Nephron progenitor cell (in vitro differentiated cells): Measurements from ENCODE around the gene CH25H.

Experiments used
- DNase-seq: peaks from one replicate; pipeline ENCODE4 v3.0.0; 2021
- H3K27ac Mint-ChIP-seq: 2 replicates; pipeline ENCODE4 v1.8.0; 2021; ENCODE audit warnings: mild to moderate bottlenecking, moderate library complexity, mixed read lengths
- H3K27me3 Mint-ChIP-seq: 2 replicates; pipeline ENCODE4 v1.8.0; 2021; ENCODE audit warnings: mild to moderate bottlenecking, low read depth, mixed read lengths; ENCODE audit not compliant: poor library complexity
- H3K36me3 Mint-ChIP-seq: 2 replicates; pipeline ENCODE4 v1.8.0; 2021; ENCODE audit warnings: low read depth, mixed read lengths
- H3K4me1 Mint-ChIP-seq: 2 replicates; pipeline ENCODE4 v1.8.0; 2021; ENCODE audit warnings: mixed read lengths
- H3K4me3 Mint-ChIP-seq: 2 replicates; pipeline ENCODE4 v1.8.0; 2021; ENCODE audit warnings: mild to moderate bottlenecking, moderate library complexity, mixed read lengths
- H3K9me3 Mint-ChIP-seq: 2 replicates; pipeline ENCODE4 v1.8.0; 2021; ENCODE audit warnings: mild to moderate bottlenecking, moderate library complexity, mixed read lengths
- CTCF ChIP-seq: fragments of 200-600 bp; sonication (generic); IDR thresholded peaks from 2 replicates; pipeline ENCODE4 v1.5.0; 2021; ENCODE audit warnings: antibody characterized with exemption

The CH25H gene

GRCh38 chr10:89167915-89168314 lies 39.2 kb downstream of the CH25H start:
- H3K27ac Mint-ChIP-seq: no peak overlapping the region
- H3K36me3 Mint-ChIP-seq: no peaks in the 10 kb centered on the region
- no peaks in the 10 kb centered on the region for H3K9me3 Mint-ChIP-seq
- no peak for DNase-seq
- peaks cover 18% of the 10 kb centered on the region for H3K27me3 Mint-ChIP-seq
- no peak overlapping the region for H3K4me3 Mint-ChIP-seq
- TF ChIP-seq CTCF: no peak
- no peaks in the 10 kb centered on the region for H3K4me1 Mint-ChIP-seq

- Mint-ChIP-seq H3K4me1 (no peaks in the 10 kb centered on the region), H3K27ac (no peak overlapping the region)
- TF ChIP-seq CTCF: no peak
Observed at GRCh38 chr10:89165923-89166322, 41.2 kb downstream of the CH25H start.

DNA sequence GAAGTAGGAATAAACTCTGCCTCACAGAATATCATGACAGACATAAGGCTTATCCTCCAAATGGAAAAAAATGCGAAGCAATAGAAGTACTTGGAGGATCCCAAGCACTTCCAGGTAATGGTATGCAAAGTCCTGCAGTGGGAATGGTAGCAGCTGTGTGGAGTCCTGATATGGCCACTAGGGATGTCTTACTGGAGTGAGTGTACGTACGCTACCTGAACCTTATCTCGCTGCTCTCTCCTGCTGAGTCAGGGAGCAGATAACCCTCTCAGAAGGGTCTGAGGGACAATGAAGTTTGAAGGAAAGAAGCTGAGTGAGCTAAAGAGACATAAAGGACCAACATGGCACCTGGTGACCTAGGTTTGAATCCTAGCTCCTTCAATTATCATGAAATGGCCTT lies 42.2 kb downstream of the CH25H start:
- no peaks in the 10 kb centered on the region for H3K9me3 Mint-ChIP-seq
- peaks cover 18% of the 10 kb centered on the region for H3K27me3 Mint-ChIP-seq
- no peak for DNase-seq

More at GRCh38 chr10:89165923-89166322, 41.2 kb downstream of the CH25H start:
- no peak for DNase-seq
- Mint-ChIP-seq H3K36me3 (no peaks in the 10 kb centered on the region), H3K9me3 (no peaks in the 10 kb centered on the region), H3K27me3 (peaks cover 18% of the 10 kb centered on the region), H3K4me3 (no peak overlapping the region)

GRCh38 chr10:89164080-89164479 lies 43.0 kb downstream of the CH25H start:
- H3K4me1 Mint-ChIP-seq: no peaks in the 10 kb centered on the region
- no peaks in the 10 kb centered on the region for H3K36me3 Mint-ChIP-seq
- no peak for DNase-seq
- peaks cover 18% of the 10 kb centered on the region for H3K27me3 Mint-ChIP-seq
- H3K27ac Mint-ChIP-seq: no peak overlapping the region
- H3K4me3 Mint-ChIP-seq: no peak overlapping the region
- no peaks in the 10 kb centered on the region for H3K9me3 Mint-ChIP-seq
- TF ChIP-seq CTCF: no peak

More for the DNA sequence above, 42.2 kb downstream of the CH25H start:
- Mint-ChIP-seq H3K27ac (no peak overlapping the region), H3K36me3 (no peaks in the 10 kb centered on the region), H3K4me1 (no peaks in the 10 kb centered on the region), H3K4me3 (no peak overlapping the region)
- TF ChIP-seq CTCF: no peak

DNA sequence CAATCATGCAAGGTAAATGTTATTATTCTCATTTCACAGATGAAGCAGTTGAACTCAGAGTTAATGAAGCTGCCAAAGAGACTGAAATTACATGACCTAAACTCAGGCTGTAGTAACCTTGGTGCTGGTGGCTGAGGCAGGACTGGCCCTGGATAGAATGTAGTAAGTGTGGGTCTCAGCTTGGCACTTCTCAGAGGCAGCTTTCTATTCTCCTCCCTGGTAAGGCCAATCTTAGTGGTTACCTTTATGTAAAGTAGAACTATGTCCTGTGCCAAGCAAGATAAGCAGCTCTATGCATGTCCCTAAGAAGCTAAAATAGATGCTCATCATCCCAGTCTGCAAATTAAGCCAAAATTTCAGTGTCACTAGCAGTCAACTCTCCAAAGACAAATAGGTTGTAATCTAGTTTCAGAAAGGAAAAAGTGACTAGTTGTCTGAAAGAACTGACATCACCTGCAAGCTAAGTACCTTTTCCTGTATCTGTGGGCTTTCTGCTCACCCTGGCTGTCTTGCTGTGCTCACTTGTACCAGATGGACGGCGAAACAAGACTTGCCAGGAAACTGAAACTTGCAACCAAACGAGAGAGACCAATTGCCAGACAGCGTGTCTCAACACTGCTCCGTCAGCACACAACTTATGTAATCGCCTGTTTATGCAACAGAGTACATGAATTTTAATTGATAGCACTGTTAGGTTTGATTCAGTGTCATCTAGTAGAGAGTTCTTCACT lies 43.7 kb downstream of the CH25H start:
- H3K36me3 Mint-ChIP-seq: no peaks in the 10 kb centered on the region
- H3K27ac Mint-ChIP-seq: no peak overlapping the region
- TF ChIP-seq CTCF: no peak
- H3K9me3 Mint-ChIP-seq: no peaks in the 10 kb centered on the region
- DNase-seq: no peak
- no peak overlapping the region for H3K4me3 Mint-ChIP-seq
- H3K27me3 Mint-ChIP-seq: peaks cover 18% of the 10 kb centered on the region
- no peaks in the 10 kb centered on the region for H3K4me1 Mint-ChIP-seq

DNA sequence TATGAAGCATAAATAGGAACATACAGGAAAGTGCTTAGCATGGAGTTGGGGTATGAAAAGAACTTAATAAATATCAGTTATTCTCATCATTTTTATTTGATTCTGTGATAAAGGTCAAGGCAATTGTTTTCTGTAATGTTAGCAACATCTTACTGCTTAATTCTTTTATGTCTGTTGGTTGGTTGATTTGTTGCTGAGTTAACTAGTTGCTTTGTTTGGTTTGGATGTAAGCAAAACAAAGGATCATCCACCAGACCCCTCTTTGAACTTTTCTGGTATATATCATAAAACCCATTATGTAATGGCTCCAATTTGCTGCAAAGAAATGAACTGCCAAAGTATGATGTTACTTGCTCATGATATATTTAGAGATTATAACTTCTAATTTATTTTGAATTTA lies 44.5 kb downstream of the CH25H start:
- no peak overlapping the region for H3K27ac Mint-ChIP-seq
- H3K4me1 Mint-ChIP-seq: no peaks in the 10 kb centered on the region
- no peaks in the 10 kb centered on the region for H3K9me3 Mint-ChIP-seq
- no peak overlapping the region for H3K4me3 Mint-ChIP-seq
- TF ChIP-seq CTCF: no peak
- DNase-seq: no peak
- no peaks in the 10 kb centered on the region for H3K36me3 Mint-ChIP-seq
- peaks cover 18% of the 10 kb centered on the region for H3K27me3 Mint-ChIP-seq
